Measurements from ENCODE around the gene CEMIP2. TPM values are rescaled to one million over a fixed set of nuclear protein-coding genes. Genes with fewer than 3 reads are reported as not detected.

CEMIP2 gene
- total RNA-seq, 1 experiment from 2014 or later = 25.7 TPM

DNA sequence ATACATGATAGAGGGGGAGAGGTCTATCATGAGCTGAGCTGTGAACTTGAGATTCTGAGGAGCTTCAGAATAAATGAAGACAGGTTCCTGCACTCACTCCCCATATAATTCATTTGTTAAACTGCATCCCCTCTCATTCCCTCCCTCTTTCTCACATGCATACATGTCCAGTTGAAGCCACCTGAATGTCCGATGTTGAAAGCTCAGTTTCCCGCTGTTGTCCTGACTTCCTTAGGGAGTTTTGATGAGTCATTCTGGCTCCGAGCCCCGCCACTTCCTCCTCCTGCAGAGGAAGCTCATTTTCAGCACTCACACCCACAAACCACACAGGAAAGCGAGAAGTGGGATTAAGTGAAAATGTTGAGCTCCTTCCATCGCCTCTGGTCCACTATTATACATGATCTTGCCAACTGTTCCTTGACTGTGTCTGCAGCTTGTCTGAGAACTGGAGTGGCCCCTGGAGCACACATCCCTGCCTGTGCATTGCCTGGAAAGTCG, 121.2 kb downstream of the CEMIP2 start:
- peak; percentile 82 for DNase-seq (ENCODE audit: low read depth)

DNA sequence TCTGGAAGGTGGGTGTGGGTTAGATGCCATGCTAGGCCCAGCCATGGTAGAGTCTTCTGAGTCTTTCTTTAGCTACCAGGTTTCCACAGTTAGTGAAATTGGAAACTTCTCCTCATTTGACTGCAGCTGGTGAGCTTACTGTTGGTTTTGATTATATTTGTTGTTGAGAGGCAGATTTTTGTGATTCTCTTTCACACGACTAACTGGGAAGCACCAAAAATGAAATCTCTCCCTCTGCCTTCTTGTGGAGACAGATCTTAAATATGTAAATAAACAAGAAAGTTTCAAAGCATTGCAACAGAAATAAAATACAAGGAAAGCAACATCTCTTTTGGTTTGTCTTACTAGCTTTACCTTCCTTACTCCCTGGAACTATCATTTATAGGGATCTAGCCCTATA, 122.2 kb downstream of the CEMIP2 start:
- DNase-seq (ENCODE audit: low read depth) = no peak

DNA sequence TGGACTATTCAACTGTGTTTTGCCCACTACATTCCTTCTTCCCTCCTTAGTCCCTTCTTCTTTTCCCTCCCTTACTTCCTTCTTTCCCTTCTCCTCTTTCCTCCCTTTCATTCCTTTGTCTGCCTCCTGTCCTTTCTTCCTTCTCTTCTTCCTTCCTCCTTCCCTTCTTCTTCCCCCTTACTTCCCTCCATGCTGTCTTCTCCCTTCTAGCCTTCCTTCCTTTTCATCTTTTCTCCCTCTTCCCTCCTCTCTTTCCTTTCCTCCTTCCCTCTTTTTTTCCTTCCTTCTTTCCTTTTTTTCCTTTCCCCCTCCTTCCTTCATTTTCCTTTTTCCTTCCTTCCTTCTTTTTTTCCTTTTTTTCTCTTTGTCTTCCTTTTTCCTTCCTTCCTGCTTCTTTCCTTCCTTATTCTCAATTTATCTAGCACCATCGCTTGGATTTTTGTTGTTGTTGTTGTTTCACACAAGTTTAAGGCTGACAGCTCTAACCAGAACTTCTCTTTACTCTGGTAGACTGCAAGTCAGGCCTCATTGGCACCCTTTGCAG, 123.4 kb downstream of the CEMIP2 start:
- DNase-seq (ENCODE audit: low read depth) = no peak

DNA sequence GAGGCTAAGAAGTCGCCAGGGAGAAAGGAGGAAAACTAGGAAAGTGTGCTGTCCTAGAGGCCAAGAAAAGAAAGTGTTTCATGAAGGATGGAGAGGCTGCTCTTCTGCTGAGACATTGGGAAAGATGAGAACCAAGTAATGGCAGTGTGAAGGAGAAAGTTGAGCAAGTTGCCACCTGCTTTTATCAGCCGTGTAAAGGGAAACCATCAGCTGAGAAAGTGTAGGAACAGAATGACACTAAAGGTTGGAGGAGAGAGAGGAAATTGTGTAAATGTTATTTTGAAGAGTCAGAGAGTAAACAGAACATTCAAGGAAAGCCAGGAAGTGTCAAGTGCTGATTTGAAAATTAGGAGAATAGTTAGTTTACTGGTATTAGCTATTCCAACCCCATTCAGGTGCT, 125.0 kb downstream of the CEMIP2 start:
- DNase-seq (ENCODE audit: low read depth) = no peak

DNA sequence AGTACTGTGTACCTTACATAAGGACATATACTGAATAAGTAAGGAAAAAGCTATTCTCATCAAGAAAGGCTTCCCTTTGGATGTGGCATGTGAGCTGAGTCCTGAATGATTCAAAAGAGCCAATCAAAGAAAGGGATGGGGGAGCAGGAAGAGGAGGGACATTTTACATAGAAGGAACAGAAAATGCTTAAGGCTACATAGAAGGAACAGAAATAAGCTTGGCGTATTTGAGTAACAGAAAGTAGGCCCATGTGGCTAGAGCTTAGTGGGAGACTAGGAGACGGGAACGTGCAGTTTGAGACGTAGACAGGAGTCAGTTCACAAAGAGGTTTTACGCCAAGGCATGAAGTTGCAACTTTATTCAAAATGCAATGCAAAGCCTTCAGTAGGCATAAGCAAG, 126.3 kb downstream of the CEMIP2 start:
- no peak for DNase-seq (ENCODE audit: low read depth)

DNA sequence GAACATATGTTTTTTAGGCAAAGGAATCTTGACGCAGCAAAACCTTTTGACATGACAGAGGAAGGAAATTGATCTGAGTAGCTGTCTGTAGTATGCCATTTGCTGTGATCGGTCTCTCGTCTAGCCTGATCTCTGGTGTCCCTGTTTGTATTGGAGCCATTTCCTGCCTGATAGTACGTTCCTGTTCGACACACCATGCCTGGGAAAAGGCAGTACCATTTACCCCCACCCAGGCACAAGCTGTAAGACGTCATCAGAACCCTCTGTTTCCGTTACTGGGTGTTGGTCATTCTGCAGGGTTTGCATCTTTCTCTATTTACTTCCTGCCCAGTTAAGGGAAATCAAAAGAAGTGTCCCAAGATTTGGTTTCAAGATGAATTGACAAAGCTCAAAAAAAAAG, 129.7 kb downstream of the CEMIP2 start:
- DNase-seq (ENCODE audit: low read depth) = no peak

DNA sequence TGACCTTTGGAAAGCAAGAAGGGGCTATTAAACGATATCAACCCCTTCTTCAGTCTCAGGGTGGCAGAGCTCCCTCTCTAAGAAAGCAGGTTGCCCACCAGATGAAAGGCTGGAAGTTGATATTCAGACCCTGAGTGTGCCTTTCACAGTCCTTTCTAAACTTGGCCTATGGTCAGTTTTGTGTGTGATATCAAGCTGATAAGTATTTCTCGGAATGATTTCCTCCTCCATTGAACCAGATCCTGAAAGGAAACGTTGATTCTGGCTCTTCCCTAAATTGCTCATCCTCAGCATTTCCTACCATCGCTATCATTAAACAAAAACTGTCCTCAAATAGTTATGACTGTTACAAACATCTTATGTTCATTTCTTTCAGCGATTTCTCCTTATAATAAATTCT, 130.4 kb downstream of the CEMIP2 start:
- no peak for DNase-seq (ENCODE audit: low read depth)

DNA sequence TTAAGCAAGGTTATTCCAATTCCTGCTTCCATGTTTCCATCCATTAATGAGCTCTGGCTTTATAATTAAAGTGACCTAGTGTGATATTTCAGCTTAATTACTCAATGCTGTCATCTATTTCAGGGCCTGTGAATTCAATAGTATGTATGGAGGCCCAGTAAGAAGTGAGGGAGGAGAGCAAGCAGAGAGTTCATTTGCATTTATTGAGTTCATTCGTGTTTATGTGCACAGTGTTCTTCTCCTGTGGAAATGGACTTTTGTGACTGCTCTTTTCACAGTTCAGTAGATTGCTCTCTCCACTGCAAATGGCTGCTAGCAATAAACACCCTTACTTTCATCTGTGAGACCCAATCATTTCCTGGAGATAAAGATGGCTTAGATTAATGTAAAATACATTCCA, 130.9 kb downstream of the CEMIP2 start:
- DNase-seq (ENCODE audit: low read depth) = no peak

DNA sequence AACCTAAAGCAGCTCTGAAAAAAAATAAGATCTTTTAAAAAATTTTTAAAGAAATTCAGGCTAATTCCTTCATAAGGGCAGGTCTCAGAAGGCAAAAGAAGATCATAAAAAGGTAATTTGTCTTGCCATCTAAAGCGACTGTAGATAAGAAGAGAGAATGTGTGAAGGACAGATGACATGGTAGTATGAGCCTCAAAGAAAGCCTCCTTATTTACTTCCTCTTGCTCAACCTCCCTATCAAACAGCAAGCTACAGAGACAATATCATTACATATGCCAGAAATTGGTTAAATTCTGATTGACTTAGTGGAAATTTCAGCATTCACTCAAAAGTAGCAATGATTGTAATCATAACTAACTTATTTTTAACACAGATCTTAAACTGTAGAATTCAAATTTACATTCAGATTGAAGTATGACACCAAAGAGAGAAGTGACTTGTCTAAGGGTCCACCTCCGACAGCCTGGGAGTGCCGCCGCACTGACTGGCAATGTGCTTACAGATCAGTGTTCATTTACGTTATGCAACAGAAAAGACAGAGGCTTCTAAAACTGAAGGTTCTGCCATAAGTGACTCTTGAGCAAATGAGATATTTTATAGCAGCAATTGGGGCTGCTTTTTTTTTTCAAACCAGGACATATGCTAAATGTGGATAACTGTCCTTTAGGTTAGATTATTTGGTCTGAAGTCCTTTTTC, 132.0 kb downstream of the CEMIP2 start:
- DNase-seq (ENCODE audit: low read depth) = no peak

DNA sequence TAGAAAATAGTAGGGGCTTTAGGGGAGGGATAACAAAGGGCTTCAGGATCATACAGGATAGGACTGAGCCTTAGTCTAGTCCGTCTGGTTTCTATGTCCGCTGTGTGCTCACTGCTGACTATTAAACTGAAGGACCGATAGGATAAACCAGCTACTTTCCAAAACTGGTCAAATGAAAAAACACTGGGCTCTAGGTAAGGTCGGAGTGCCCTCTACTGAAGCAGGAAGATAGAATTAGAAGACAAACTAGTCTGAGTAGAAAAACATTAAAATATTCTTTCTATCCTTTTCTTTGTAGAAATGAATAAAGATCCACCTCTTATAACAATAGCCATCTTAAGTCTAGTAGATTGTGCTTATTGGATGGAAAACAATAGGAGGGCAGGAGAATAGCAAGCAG, 133.6 kb downstream of the CEMIP2 start:
- no peak for DNase-seq (ENCODE audit: low read depth)

Other genes starting within 250 kb of the CEMIP2 start
- gene ABHD17B, start 142.7 kb upstream of the CEMIP2 start, total RNA-seq (2014; rRNA removed) = 16.9 and 20.3 TPM in 2 replicates
- 18.7 and 19.0 TPM in 2 replicates for gene C9orf85, start 143.1 kb upstream of the CEMIP2 start, total RNA-seq (2014; rRNA removed)